ENCODE data around the gene GPR39.

DNA sequence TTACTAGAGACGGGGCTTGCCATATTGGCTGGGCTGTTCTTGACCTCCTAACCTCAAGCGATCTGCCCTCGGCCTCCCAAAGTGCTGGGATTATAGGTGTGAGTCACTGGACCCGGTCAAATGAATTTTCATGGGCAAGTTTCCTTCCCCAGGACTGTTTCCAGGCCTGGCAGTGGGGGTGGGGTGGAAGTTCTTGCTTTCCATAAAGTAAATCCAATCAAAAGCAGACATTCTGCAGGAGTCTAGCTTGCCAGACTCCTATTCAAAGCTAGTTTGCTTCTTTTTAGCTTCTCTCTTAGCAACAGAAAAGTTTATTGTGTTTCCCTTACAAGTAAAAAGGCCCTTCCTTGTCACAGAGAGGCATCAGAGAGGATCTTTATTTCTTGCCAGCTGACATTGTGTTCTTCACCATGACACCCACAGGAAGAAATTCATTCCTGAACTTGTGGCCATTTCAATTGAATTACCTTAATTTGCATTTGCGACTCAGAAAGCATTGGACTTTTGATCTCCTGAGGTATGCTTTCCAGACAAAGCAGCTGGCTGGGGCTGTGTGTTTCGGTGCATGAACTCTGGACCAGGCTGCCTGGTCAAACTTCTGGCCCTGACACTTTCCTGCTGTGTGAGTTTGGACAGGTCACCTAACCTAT lies 215.5 kb downstream of the GPR39 start:
- TF ChIP-seq, protein P1, sequence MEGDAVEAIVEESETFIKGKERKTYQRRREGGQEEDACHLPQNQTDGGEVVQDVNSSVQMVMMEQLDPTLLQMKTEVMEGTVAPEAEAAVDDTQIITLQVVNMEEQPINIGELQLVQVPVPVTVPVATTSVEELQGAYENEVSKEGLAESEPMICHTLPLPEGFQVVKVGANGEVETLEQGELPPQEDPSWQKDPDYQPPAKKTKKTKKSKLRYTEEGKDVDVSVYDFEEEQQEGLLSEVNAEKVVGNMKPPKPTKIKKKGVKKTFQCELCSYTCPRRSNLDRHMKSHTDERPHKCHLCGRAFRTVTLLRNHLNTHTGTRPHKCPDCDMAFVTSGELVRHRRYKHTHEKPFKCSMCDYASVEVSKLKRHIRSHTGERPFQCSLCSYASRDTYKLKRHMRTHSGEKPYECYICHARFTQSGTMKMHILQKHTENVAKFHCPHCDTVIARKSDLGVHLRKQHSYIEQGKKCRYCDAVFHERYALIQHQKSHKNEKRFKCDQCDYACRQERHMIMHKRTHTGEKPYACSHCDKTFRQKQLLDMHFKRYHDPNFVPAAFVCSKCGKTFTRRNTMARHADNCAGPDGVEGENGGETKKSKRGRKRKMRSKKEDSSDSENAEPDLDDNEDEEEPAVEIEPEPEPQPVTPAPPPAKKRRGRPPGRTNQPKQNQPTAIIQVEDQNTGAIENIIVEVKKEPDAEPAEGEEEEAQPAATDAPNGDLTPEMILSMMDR (IDR thresholded peaks at IDR 0.05; ENCODE audit: poor library complexity, severe bottlenecking), result no peak
- TF ChIP-seq, protein P2, sequence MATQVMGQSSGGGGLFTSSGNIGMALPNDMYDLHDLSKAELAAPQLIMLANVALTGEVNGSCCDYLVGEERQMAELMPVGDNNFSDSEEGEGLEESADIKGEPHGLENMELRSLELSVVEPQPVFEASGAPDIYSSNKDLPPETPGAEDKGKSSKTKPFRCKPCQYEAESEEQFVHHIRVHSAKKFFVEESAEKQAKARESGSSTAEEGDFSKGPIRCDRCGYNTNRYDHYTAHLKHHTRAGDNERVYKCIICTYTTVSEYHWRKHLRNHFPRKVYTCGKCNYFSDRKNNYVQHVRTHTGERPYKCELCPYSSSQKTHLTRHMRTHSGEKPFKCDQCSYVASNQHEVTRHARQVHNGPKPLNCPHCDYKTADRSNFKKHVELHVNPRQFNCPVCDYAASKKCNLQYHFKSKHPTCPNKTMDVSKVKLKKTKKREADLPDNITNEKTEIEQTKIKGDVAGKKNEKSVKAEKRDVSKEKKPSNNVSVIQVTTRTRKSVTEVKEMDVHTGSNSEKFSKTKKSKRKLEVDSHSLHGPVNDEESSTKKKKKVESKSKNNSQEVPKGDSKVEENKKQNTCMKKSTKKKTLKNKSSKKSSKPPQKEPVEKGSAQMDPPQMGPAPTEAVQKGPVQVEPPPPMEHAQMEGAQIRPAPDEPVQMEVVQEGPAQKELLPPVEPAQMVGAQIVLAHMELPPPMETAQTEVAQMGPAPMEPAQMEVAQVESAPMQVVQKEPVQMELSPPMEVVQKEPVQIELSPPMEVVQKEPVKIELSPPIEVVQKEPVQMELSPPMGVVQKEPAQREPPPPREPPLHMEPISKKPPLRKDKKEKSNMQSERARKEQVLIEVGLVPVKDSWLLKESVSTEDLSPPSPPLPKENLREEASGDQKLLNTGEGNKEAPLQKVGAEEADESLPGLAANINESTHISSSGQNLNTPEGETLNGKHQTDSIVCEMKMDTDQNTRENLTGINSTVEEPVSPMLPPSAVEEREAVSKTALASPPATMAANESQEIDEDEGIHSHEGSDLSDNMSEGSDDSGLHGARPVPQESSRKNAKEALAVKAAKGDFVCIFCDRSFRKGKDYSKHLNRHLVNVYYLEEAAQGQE (IDR thresholded peaks at IDR 0.05; ENCODE audit: borderline replicate concordance), result no peak
